Fibroblast of skin of right biceps (primary cell): Measurements from ENCODE around the gene TNFRSF19.
A peak's percentile ranks its signal among the peaks of the same experiment; 100 is the strongest.

Source experiments
- DNase-seq: peaks from one replicate; pipeline ENCODE4 v3.0.0-alpha.2; 2013

TNFRSF19 gene

GRCh38 chr13:23629566-23630272, 59.5 kb downstream of the TNFRSF19 start:
- DNase-seq: no peak

GRCh38 chr13:23630349-23631093, 60.3 kb downstream of the TNFRSF19 start:
- no peak for DNase-seq

- DNase-seq: no peak
Observed at GRCh38 chr13:23631311-23632047, 61.3 kb downstream of the TNFRSF19 start.

DNA sequence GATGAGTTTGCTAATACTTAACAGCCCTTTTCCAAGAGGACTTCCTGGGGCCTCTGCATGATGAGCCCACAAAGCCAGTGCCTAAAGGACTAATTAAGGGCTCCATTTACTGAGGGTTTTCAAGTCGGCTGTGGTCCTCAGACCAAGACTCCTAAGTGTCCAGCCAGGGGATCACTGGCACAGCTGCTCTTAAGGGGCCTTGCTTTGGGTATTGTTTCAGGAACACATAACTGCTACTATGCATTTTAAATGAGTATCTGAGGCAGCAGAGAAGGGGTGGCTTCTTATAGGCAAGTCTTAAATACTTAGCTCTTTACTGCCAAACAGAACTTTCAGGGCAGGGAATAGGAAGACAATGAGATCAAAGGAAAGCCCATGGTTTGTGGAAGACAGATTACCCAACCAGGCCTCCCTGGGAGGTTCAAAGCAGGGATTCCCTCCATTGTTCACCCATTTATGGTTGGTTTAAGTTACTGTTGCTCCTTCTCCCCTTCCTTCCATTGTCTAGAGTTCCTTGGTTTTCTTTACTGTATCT, 61.9 kb downstream of the TNFRSF19 start:
- DNase-seq: no peak

DNA sequence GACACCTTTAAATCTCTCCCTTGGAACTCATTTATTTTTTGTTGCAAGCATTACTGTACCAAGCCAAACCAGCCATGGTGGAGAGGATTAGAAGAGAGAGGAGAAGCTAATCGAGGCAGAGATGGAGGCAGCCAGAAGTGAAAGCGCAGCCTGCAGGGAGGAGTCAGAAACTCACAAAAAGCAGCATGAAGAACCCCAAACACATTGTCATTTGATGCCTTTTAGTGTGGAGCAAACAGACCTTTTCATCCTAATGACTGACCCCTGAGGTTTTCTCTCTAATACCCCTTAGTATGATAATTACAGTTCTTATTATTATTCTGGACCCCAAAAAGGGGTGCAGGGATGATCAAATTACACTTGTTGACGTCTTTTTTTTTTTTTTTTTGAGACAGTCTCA, 62.5 kb downstream of the TNFRSF19 start:
- no peak for DNase-seq

- no peak for DNase-seq
Observed at GRCh38 chr13:23634897-23635296, 64.7 kb downstream of the TNFRSF19 start.

DNA sequence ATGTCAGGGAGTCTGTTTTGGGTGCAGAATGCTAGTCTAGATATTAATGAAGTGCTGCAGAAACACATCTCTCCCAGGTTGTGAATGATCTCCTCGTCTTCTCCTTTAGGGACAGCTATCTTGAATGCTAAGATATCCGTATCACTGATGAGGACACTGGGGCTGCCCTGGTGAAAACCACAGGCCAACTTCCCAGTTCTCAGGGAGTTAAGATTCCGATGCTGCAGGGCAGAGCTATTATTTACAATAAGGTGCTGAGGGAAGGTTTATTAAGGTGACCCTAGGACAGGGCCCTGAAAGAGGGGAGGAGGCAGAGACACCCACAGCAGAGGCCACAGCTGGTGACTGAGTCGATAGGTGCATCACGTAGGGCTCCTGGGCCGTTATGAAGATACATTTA, 66.1 kb downstream of the TNFRSF19 start:
- no peak for DNase-seq

- no peak for DNase-seq
Observed at GRCh38 chr13:23637829-23638228, 67.6 kb downstream of the TNFRSF19 start.

DNA sequence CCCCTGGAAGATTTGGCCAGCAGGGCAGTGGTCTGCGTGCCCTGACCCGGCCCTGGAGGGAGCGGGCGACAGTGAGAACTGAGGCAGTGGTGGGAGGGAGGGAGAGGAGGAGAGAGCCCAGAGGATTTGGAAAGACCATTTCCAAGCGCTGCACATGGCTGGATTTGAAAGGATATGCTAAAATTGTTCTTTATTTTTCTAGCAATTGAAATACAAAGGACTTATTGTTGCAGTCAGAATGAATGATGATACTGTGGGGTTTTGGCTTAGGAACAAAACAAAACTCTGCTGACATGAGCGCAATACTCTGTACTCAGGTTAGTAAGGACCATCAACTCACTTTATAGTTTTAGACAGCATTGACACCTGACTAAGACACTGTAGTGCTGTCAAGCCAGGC, 69.5 kb downstream of the TNFRSF19 start:
- no peak for DNase-seq

GRCh38 chr13:23642110-23642509, 71.9 kb downstream of the TNFRSF19 start:
- DNase-seq: peak; percentile 70

DNA sequence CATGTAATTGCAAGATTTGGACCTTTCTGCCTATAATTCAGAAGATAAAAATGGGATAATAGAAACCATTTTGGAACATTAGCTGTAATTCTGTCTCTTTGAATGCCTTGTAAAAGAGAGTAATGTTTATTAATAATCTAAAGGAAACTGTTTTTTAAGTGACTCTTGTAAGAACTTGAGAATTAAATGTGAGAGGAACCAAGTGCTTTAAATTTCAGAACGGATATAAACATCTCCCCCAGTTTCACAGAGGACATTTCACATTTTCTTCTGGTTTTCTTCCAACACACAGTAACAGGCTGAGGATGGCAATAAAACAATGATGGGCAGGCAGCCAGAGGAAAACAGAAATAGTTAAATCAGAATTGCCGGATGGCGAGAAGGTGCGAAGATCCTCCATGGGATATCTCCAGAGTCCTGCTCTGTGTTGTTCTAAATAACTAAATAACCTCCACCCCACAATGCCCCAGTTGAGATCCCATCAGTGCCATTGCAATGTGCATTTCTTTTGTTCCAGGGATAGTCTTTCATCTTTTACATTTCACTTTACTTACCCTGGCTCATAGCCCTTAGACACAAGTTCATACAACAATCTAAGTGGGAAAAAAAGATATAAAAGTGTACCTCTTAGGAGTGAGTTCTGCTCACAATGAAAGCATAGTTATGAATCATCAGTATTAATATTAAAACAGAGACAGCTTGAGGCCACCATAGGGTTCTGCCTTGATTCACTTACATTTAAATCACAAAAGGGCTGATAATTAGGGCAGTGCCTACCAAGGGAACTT, 73.3 kb downstream of the TNFRSF19 start:
- DNase-seq: no peak

- DNase-seq: no peak
Observed at GRCh38 chr13:23644126-23644419, 73.9 kb downstream of the TNFRSF19 start.

- no peak for DNase-seq
Observed at GRCh38 chr13:23644527-23645138, 74.4 kb downstream of the TNFRSF19 start.

DNA sequence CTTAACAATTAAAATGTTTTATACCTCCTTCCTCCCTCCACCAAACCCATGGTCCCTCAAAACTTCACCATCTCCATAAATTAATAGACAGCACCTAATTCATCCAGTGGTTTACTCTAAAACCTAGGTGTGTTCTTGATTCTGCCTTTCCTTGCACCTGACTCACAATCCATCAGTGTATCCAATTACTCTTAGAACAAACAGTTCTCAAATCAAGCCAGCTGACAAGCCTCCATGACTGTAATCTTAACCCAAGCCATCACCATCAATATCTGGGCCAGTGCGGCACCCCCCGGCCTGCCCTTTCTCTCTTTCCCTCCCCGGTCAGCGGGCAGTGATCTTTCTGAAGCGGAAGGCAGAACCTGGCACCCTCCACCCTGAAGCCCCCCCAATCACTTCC, 75.6 kb downstream of the TNFRSF19 start:
- no peak for DNase-seq

GRCh38 chr13:23651439-23651838, 81.2 kb downstream of the TNFRSF19 start:
- DNase-seq: no peak

GRCh38 chr13:23651887-23652286, 81.7 kb downstream of the TNFRSF19 start:
- DNase-seq: no peak

GRCh38 chr13:23652909-23653726, 82.9 kb downstream of the TNFRSF19 start:
- no peak for DNase-seq

DNA sequence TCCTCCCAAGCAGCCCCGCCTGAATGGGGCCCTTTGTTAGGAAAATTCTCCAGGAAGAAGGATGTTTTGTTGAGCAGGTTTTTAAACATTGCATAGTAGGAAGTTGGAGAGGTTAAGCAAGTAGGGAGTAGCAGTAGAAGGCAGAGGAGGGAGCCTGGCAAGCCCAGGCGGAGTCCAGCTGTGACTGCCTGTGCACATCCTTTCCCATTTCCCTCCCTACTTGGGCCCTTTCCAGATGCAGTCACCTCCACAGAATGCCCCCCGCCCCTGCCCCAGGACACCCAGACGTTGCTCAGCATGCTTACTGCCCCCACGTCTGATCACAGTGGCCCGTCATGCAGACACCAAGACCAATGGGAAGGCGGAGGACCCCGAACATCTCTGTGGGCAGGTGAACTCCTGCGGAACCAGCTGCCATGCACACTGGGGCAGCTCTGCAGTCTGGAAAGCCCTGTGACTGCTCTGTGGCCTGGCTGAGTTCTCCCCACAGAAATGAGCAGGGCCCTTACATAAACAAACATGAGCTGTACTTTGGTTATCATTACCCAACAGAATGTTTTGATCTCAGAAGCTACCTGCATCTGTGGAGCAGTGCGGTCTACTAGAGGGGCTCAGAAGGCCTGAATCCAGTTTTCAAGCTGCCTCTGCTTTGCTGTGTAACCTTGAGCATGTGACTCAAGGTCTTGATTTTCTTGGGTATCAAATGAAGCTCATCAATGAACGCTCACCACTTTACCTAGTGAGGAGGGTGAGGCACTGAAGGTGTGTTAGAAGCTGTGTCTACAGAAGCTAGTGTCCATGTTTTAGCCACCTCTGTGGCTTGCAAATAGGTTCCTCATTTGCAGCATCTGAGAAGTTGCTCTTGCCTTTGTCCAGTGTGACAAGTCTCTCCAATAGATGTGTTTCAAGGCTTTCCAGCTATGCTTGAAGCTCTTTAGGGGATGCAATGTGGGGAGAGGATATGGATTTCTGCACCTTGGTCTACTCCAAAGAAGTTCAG, 84.2 kb downstream of the TNFRSF19 start:
- no peak for DNase-seq

- no peak for DNase-seq
Observed at GRCh38 chr13:23655321-23655720, 85.1 kb downstream of the TNFRSF19 start.
